NCI-H2196 treated with DMSO at 0.1 percent for 48 hours (cell line): ENCODE results near the gene GPER1.
"Not testable (repeated sequence)": the region's sequence is repeated elsewhere in the genome, so short reads cannot be mapped to it uniquely, and the experiment has no call there.

Source experiments
- DNase-seq: peaks from one replicate; lab custom pipeline; 2025; ENCODE audit not compliant: unreplicated experiment; lab: John Stamatoyannopoulos, UW

The GPER1 gene

DNA sequence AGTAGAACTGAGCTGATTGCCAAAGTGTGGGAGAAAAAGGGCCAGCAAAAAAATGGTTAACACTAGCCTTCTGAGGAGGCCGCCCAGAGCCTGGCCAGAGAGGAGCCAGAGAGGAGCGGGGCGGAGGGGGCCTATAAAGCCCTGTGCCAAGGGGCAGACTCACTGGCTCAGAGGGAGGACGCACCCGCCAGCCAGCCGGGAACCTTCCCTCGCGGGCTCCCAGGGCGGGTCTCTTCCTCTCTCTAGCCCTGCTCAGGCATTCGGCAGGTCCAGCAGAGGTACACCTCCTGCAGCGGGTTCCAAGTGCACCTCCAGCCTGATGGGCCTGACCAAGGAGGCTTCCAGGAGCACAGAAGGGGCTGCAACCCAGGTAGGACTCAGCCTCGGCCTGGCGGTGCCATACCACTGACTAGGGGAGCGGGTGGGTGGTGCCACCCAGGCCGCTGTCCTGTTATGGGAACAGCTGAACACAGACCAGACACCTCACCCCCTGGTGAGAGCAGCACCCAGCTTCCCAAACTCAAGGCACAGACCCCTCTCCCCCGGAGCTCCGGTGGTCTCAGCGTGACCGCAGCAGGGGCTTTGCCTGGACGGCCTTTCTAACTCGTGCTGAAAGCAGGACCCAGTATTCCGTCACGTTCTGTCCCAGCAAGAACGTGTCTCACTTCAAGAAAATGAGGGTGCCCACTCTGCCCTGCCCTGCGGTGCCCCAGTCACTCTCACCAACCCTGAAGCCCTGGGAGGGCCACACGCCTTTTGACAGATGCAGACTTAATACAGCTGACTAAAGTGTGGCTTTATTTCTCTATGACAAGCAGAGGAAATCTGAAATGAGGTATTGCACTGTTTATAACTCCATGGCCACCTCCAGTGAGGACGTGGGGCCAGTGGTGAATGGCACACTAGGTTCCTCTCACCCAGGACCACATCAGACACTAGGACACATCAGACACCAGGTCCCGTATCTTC is at the start of gene GPER1:
Gene GPER1, plus strand, starts transcription at position 162 of the 969 bp plus-strand sequence. CDS start 3,616 bp downstream, outside the sequence.
- DNase-seq = peak; percentile 24

DNA sequence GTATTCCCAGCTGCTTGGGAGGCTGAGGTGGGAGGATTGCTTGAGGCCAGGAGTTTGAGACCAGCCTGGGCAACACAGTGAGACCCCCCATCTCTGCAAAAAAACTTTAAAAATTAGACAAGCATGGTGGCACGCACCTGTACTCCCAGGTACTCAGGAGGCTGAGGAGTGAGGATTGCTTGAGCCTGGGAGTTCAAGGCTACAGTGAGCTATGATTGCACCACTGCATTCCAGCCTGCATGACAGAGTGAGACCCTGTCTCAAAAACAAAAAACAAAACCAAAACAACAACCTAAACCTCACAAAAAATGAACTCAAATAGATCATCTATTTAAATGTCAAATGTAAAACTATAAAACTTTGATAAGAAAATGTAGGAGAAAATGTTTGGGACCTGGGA is 47.7 kb upstream of the GPER1 start:
- not testable (repeated sequence) for DNase-seq

DNA sequence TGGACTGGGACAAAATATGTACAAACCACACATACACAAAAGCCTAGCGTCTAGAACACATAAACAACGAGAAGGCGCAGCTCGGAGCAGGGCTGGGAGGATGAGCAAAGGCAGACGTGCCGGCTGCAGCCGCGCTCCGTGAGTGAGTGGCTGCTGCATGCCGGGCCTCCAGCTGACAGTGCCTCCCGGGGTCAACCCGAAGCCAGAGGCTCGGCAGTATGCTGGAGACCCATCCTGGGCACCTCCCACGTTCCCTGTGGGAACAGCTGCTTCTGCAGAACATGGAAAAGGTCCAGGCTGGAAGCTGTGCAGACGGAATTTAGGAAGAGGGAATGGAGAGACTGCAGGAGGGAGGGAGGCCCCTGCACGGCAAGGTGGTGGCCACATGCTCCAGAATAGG is 47.1 kb upstream of the GPER1 start:
- DNase-seq = no peak

DNA sequence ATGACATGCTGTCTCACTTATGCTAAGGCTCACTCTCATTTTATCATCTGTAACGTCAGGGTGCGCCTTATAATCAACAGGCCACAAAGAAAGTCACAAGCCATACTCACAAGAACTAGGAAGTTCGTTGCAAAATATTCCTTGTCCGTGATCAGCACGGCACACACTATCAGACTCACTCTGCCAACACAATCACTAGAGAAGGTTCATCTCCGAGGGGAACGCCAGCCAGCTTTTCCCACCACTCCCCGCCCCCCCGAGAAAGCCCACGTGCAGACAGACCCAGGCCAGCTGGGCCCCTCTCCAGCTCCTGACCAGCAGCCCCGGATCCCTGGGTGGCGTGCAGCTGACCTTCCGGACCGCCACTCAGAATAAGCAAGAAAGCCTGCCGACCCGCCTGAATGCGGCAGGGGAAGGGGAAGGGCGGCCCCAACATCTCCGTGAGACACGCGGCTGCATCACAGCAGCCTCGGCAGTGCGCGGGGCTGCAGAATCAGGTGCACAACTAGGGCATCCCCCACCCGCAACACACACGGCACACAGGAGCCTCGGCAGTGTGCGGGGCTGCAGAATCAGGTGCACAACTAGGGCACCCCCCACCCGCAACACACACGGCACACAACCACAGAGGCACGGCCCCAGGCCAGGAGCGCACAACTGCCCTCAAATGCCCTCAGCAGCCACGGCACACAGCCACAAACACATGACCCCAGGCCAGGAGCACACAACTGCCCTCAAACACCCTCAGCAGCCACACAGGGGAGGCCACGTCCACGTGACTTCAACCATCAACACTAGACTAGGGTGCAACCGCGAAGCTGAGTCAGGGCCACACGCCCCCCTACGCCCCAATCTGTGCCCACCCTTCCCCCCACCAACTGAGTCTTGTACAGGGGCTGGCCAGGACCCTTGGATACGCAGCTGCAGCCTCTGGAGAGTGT is 46.1 kb upstream of the GPER1 start:
- no peak for DNase-seq

DNA sequence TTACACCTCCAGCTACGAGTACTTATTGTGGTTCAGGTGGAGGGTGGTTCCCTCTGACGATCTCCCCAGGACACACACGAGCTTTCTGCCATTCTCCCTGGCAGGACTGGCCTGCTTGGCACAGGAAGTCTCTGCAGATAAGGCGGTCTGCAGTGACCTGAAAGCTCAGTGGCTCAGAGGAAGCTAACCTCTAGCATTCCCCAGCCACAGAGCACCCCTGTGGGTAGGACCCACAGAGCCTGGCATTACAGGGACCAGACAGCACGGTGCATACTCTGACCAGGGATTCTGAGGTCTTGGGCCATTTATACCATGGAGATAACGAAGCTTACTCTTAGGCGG is 45.5 kb upstream of the GPER1 start:
- DNase-seq = no peak

DNA sequence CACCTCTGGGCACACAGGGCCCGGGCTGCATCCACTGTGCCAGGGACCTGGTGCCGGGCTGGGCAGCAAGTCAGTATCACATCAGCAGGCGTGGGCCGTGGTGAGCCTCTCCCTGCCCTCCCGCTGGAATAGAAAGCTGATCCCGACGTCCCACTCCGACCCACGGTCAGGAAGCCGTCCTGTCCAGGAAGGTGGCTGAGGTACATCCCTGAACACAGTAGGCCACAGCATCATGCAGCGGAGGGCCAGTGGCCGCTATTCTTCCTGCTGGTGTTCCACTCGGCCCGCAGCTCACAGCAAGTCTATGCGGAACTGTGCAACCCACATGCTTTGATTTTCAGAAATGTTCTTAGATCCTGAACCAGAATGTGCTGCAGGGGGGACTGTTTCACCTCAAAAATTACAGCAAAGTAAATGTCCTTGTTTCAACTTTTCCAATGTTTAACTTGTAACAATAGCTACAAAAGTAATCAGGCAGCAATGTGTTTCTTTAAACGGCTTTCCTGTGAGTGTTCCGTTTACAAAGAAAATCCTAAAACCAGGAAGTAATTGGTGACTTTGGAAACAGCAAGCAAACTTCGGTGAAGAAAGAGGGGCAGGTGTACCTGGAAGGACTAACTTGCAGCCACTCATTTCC is 44.2 kb upstream of the GPER1 start:
- no peak for DNase-seq

DNA sequence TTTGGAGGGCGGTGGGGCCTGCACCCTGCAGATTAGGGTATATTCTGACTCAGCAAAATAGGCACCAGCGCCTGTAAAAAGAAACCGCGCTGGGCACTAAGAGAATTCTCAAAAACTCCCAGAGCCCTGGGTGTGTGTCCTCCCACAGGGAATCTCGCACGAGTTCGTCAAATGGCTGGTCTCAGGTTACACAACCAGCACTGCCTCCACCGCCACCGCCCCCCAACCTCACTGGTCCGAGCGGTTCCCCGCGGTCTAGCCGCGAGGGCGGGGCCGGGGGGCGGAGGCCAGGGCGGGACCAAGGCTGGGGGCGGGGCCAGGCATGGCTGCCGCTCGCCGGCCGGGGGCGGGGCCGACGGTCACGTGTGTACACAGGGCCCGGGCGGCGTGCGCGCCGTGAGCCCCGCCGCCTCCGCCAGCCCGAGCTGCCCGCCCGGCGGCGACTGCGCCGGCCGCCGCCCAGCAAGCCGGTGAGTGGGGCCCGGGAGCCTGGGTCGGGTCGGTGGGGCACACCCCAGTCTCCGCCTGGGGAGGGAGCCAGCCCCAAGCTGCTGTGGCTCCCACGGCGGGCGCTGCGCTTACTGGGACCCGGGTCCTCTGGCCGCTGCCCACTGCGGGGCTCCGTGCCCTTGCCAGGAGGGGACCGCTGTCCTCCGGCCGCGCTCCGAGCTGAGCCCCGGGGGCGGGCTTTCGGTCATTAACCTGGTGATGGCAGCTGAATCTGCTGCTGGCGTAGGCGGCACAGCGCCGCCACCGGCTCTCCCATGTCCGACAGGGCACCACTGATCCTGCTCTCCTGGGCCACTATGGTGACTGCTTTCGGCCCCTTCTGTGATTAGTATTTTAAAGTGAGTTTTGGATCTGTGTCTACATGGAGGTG is 43.5 kb upstream of the GPER1 start, which contains the start of gene GPR146:
Gene GPR146, plus strand, starts transcription at position 358 of the 880 bp plus-strand sequence. CDS start 12,970 bp downstream, outside the sequence.
- peak; percentile 90 for DNase-seq

DNA sequence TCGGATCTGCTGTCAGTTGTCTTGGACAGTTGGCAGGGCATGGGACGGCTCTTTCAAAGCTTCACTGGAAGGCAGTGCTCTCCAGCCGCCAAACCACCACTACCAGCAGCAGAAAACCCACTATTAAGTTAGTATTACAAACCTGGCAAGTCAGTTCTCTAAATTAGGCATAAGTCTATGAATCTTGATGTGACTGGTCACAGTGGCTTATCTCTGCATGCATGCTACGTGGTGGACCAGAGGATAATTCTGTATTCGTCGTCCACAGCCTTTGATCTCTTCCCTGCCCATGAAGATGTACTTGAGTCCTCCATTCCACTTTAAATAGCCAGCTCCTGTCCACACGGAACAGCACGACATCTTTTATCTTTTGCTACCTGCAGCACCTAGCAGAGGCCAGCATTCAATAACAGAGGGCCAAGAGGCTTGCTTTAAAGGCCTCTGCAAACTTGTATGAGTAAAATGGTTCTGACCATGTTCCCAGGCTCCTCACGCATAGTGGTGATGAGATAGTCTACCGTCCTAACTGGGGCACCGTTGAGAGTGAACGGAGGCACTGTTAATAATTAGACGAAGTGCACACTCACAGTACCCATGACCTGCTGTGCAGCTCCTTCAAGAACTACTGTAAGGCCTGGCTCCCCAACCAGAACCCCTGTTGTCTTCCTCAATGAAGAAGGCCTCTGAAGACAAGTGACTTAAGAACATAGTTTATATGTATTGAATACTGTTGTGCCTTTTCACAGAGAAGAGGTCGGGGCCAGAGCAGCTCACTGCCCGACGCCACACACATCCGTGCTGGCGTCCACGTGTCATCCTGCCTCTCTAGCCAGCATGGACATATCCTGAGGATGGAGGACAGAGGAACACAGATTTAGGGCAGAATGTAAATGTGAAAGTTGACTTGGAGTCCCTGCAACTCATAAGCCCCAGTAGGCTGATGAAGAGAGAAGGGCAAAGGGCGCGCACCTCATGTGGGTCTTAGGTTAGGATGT is 42.5 kb upstream of the GPER1 start:
- no peak for DNase-seq

DNA sequence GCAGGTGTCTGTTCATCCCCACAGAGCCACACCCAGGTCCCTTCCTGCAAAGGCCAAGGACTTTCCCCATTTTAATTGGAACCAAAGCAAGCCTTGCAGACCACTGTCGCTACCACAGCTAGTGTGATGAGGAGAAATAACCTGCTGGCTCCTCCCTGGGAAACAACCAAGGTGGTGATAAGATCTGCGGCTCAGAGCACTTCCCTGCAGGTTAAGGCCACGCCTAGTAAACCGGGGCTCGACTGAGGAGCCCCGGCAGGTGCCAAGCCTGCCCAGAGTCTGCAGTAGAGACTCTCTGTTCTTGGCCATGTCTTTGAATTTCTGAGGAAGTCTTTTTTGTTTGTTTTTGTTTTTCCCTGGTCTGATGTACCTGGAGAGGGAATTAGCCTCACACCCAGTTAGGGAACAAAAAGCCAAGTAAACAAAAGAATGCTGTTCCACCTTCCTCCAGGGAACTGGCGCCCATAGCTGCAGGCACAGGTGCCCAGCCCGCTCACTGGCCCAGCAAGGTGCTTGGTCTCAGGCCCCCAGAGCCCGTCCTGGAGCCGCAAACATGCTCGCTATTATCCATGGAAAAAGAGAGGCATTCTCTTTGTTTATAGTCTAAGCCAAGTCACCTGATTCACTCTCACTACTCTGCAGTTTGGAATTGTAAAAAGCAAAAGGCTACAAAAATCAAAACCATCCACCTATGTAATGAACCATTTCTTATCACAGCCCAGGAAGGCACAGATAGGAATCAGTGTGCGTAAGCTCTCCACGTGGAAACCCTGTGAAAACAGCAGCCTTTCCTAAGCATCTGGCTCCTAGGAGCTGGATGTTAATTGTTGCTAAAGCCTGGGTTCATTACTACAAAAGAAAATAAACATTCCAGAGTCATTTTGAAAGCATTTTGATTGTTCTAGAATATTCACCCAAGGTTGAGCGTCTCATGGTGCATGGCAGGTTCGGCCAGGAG is 40.9 kb upstream of the GPER1 start:
- DNase-seq = no peak

DNA sequence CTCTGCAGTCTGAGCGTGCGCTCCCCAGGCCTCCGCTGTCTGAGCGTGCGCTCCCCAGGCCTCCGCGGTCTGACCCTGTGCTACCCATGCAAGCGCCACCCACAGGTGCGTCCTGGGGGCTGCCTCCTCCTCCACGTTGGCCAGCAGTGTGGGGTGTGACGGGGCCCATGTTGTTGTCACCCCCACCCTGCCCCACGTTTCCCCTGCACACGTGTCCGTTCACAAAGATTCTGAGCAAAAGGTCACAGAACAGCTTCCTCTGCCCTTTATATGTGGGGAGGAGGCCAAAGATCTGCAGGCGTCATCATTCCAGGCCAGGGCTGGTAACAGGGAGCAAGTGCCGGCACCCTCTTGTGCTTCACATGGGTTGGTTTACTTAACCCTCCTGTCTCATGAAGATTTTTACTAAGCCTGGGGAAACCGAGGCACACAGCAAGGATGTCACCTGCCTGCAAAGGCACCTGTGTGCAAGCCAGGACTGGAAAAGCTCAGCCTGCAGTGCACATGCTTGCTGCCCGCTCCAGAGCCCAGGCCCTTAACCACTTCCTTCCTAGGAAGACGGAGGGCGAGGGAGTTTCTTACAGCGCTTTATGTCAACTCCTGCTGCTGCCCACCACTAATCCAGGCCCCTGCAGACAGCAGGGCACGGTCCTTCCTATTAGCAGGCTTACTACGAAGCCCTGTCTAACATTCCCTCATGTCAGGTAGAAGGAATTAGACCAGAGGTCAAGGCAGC is 38.7 kb upstream of the GPER1 start:
- no peak for DNase-seq

DNA sequence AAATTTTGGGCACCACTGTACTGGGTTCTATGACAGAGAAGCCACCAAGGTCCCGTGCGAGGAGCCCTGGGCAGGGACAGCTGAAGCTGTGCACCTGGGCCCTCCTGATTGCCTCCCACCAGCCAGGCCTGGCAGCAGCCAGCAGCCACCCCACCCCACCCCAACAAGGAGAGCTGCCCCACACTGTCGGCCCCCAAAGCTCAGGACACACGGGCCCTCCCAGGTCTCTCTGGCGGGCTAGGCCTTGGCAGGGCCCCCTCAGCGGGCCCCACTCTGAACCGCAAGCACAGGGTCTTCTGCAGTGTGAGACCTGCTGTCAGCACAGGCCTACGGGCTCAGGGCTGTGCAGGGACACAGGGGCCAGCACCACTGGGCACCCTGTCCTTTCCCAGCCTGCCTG is 38.1 kb upstream of the GPER1 start:
- no peak for DNase-seq

DNA sequence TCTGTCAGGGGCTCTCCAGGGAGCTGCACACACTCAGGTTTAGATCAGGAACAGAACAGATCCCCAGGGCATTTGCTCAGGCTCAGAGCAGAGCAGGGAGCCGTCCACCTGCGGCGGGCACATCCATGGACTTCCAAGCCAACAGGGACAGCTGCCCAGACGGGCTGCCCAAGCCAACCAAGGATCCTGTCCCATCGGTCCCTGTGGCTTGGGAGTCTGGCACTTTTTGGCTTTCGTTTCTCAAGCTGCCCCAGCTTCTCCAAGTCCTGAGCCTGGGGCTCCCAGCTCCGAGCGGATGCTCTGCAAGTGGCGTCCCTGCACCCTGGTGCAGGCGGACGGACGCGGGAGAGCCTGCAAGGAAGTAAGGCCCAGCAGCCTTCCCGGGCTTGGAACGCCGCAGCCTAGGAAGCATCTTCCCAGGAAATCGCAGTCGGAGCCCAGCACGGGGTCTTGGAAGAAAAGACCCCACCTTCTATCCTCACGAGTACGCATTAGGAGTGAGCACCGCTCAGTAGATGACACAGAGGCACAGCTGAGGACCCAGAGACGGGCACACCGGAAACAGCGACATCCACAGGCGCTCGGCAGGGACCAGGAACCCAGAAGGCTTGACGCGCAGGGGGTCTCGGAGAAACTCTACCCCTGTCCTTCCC is 37.5 kb upstream of the GPER1 start:
- DNase-seq = no peak

DNA sequence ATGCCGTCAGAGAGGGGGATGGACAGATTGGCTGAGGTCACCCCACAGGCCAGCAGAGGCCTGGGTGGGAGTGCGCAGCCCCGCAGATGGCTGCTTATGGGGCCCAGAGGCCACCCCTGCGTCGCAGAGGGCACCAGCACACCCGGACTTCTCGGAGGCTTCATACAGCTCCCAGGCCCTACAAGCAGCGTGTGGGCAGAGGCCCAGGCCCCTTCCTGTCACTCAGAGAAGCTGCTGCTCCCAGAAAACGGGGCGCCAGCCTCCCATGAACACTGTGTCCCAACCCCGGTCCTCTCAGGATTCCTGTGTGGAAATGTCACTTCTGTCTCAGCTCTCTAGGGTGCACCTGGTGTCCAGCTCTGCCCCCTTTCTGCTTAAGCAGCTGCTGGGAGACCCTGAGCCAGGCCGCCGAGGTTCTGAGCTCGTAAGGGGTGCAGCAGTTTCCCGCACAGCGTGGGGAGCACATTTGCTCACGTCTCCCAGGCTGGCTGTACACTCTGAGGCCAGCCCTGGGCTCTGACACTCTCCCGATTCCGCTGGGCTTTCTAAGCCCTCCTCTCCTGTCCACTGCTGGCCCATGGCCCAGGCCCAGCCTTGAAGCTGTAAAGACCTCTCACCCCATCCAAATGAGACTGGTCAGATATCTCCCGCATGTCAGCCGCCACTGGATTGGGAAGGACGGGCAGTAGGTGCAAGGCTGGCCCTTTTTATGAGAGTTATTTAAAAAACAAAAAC is 36.8 kb upstream of the GPER1 start:
- DNase-seq = no peak

DNA sequence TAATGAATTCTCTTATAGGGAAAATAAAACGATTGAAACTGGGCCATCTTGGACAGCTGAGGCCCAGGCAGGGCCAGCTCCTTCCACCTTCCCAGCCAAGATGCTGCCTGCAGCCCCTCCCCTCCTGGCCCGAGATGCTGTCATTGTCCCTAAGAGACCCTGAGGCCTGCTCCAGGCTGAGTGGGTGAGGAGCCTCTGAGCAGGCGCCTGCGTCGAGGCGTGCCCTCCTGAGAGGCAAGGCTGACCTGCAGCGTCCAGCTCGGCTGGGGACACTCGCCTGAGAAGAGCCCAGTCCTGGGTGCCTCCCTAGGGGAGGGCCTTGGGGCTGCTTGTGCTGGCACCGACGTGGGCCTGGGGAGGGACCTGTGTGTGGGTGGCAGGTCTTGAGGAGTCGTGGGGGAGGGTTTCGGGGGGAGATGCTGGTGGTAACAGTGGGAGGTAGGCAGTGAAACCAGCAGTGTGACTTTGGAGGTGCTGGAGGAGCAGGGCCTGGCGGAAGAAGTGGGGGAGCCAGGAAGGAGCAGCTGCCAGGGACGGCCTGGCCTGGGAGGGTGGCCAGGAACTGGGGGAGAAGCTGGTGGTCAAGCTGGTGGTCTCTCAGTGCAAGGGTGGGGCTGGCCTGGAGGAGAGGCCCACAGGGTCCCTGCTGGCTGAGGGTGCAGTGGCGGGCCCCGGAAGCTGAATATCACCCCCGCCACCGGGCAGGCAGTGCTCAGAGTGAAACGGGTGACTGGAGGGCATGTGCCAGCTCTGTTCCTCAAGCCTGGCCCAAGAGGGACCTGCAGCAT is 35.7 kb upstream of the GPER1 start:
- no peak for DNase-seq

DNA sequence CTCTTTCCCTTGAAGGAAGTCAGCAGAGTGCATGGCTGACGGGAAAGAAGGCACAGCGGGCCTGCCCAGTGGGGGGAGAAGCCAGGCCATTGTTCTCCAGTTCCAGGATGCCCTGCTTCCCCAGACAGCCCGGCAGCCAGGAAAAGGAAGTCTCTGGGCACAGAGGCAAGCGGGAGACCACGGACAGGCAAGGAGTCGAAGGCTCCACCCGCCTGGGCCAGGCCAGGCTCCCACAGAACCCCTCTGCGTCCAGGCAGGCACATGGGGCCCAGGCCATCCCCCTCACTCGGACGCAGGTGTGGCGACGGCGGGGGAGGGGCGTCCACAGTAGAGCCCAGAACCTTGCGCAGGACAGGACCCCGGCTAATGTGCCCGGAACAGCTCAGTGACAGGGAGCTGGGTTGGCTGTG is 34.9 kb upstream of the GPER1 start:
- no peak for DNase-seq
